CD4-positive, alpha-beta T cell treated with Interleukin-12 subunit alpha and Interleukin-12 subunit beta, for 1 hour (primary cell): ENCODE data around the gene CAMTA1.
"Not testable (repeated sequence)": the region's sequence is repeated elsewhere in the genome, so short reads cannot be mapped to it uniquely, and the experiment has no call there.

Experiments used
- DNase-seq: peaks from one replicate; pipeline ENCODE4 v3.0.0-alpha.2; 2020

The CAMTA1 gene

GRCh38 chr1:6785318-6785727, at the start of gene CAMTA1:
TSS of gene CAMTA1 (plus strand) at chr1:6785454. CDS start at chr1:6785531, 77 bp downstream.
- DNase-seq = no peak

- DNase-seq = no peak
Measured at GRCh38 chr1:6738987-6739676, 46.1 kb upstream of the CAMTA1 start.

GRCh38 chr1:6742676-6743188, 42.5 kb upstream of the CAMTA1 start:
- DNase-seq = not testable (repeated sequence)

GRCh38 chr1:6743189-6744101, 41.8 kb upstream of the CAMTA1 start:
- peak; percentile 6 for DNase-seq

GRCh38 chr1:6745073-6745472, 40.2 kb upstream of the CAMTA1 start:
- DNase-seq = no peak

- no peak for DNase-seq
Measured at GRCh38 chr1:6747674-6748073, 37.6 kb upstream of the CAMTA1 start.

- no peak for DNase-seq
Measured at GRCh38 chr1:6750490-6750889, 34.8 kb upstream of the CAMTA1 start.

- no peak for DNase-seq
Measured at GRCh38 chr1:6753320-6754140, 31.7 kb upstream of the CAMTA1 start.

GRCh38 chr1:6756457-6756856, 28.8 kb upstream of the CAMTA1 start:
- no peak for DNase-seq

- DNase-seq = no peak
Measured at GRCh38 chr1:6757719-6758435, 27.4 kb upstream of the CAMTA1 start.

GRCh38 chr1:6761196-6761737, 24.0 kb upstream of the CAMTA1 start:
- no peak for DNase-seq

GRCh38 chr1:6762060-6762459, 23.2 kb upstream of the CAMTA1 start:
- no peak for DNase-seq

GRCh38 chr1:6770751-6771440, 14.4 kb upstream of the CAMTA1 start:
- DNase-seq = no peak

- DNase-seq = no peak
Measured at GRCh38 chr1:6771441-6771769, 13.8 kb upstream of the CAMTA1 start.

- no peak for DNase-seq
Measured at GRCh38 chr1:6774381-6774780, 10.9 kb upstream of the CAMTA1 start.

- DNase-seq = no peak
Measured at GRCh38 chr1:6775261-6776043, 9.8 kb upstream of the CAMTA1 start.

- DNase-seq = no peak
Measured at GRCh38 chr1:6776389-6776788, 8.9 kb upstream of the CAMTA1 start.

GRCh38 chr1:6776895-6777294, 8.4 kb upstream of the CAMTA1 start:
- no peak for DNase-seq

GRCh38 chr1:6777813-6778212, 7.4 kb upstream of the CAMTA1 start:
- DNase-seq = no peak

- no peak for DNase-seq
Measured at GRCh38 chr1:6779089-6779805, 6.0 kb upstream of the CAMTA1 start.
